H9 (cell line): ENCODE data around the gene NFATC4. TPM values are rescaled to one million over a fixed set of nuclear protein-coding genes. Genes with fewer than 3 reads are reported as not detected.

ENCODE experiments used
- DNase-seq: peaks from one replicate; pipeline ENCODE4 v3.0.0-alpha.2; 2017
- H2AFZ ChIP-seq: one replicate; pipeline ENCODE4 v1.6.1; 2013; ENCODE audit warnings: mild to moderate bottlenecking, low read length, control low read depth, moderate library complexity
- H2AK5ac ChIP-seq: 2 replicates; pipeline ENCODE4 v1.6.1; 2013; ENCODE audit warnings: low read length, control low read depth, mixed read lengths; ENCODE audit not compliant: insufficient read length
- H2BK120ac ChIP-seq: one replicate; pipeline ENCODE4 v1.6.1; 2013; ENCODE audit warnings: low read depth, mild to moderate bottlenecking, low read length, control low read depth, inconsistent platforms; ENCODE audit not compliant: poor library complexity, severe bottlenecking
- H2BK12ac ChIP-seq: 2 replicates; pipeline ENCODE4 v1.6.1; 2013; ENCODE audit warnings: low read length, control low read depth, mixed read lengths, low read depth; ENCODE audit not compliant: insufficient read length
- H2BK15ac ChIP-seq: 2 replicates; pipeline ENCODE4 v1.6.1; 2013; ENCODE audit warnings: low read depth, low read length, control low read depth
- H2BK20ac ChIP-seq: one replicate; pipeline ENCODE4 v1.6.1; 2013; ENCODE audit warnings: low read depth, mild to moderate bottlenecking, low read length, control low read depth, inconsistent platforms; ENCODE audit not compliant: poor library complexity, severe bottlenecking
- H2BK5ac ChIP-seq: 2 replicates; pipeline ENCODE4 v1.6.1; 2013; ENCODE audit warnings: low read length, control low read depth, mixed read lengths; ENCODE audit not compliant: insufficient read length
- H3K14ac ChIP-seq: 2 replicates; pipeline ENCODE4 v1.6.1; 2013; ENCODE audit warnings: low read length, control low read depth; ENCODE audit not compliant: insufficient read depth
- H3K18ac ChIP-seq: 2 replicates; pipeline ENCODE4 v1.6.1; 2013; ENCODE audit warnings: low read depth, mild to moderate bottlenecking, mixed read lengths, low read length, control low read depth; ENCODE audit not compliant: insufficient read length
- H3K23ac ChIP-seq: 2 replicates; pipeline ENCODE4 v1.6.1; 2013; ENCODE audit warnings: low read length, control low read depth, mixed read lengths, low read depth; ENCODE audit not compliant: insufficient read length
- H3K23me2 ChIP-seq: 2 replicates; pipeline ENCODE4 v1.6.1; 2013; ENCODE audit warnings: low read depth, mild to moderate bottlenecking, mixed read lengths, low read length, control low read depth; ENCODE audit not compliant: insufficient read length, poor library complexity, severe bottlenecking
- H3K27ac ChIP-seq: 2 replicates; pipeline ENCODE4 v1.5.1; 2013; ENCODE audit warnings: low read length, control low read depth, mixed read lengths, low read depth; ENCODE audit not compliant: insufficient read length
- H3K27me3 ChIP-seq: 2 replicates; pipeline ENCODE4 v1.6.1; 2013; ENCODE audit warnings: low read length, control low read depth, inconsistent platforms; ENCODE audit not compliant: insufficient read depth
- H3K4ac ChIP-seq: 2 replicates; pipeline ENCODE4 v1.6.1; 2013; ENCODE audit warnings: low read depth, mild to moderate bottlenecking, control low read depth, inconsistent platforms, low read length, moderate library complexity
- H3K4me1 ChIP-seq: 2 replicates; pipeline ENCODE4 v1.6.1; 2013; ENCODE audit warnings: low read length, control low read depth, inconsistent platforms; ENCODE audit not compliant: insufficient read depth
- H3K4me2 ChIP-seq: 2 replicates; pipeline ENCODE4 v1.6.1; 2013; ENCODE audit warnings: low read length, control low read depth, mixed read lengths; ENCODE audit not compliant: insufficient read length, insufficient read depth
- H3K56ac ChIP-seq: 2 replicates; pipeline ENCODE4 v1.6.1; 2013; ENCODE audit warnings: low read depth, mild to moderate bottlenecking, mixed read lengths, low read length, control low read depth; ENCODE audit not compliant: insufficient read length
- H3K79me1 ChIP-seq: 2 replicates; pipeline ENCODE4 v1.6.1; 2013; ENCODE audit warnings: low read depth, mild to moderate bottlenecking, moderate library complexity, low read length, control low read depth, inconsistent platforms; ENCODE audit not compliant: insufficient read depth, poor library complexity, severe bottlenecking
- H3K79me2 ChIP-seq: 2 replicates; pipeline ENCODE4 v1.6.1; 2013; ENCODE audit warnings: low read length, control low read depth, inconsistent platforms; ENCODE audit not compliant: insufficient read depth
- H3K9ac ChIP-seq: 2 replicates; pipeline ENCODE4 v1.6.1; 2013; ENCODE audit warnings: low read length, control low read depth, mixed read lengths; ENCODE audit not compliant: insufficient read length; ENCODE audit errors: extremely low read depth
- H3K9me3 ChIP-seq: one replicate; pipeline ENCODE4 v1.6.1; 2013; ENCODE audit warnings: low read depth, low read length, inconsistent platforms; ENCODE audit not compliant: control insufficient read depth
- H3T11ph ChIP-seq: one replicate; pipeline ENCODE4 v1.6.1; 2013; ENCODE audit warnings: mild to moderate bottlenecking, low read length, control low read depth, inconsistent platforms
- H4K20me1 ChIP-seq: one replicate; pipeline ENCODE4 v1.6.1; 2013; ENCODE audit not compliant: control insufficient read depth, insufficient read length, insufficient read depth
- H4K5ac ChIP-seq: 2 replicates; pipeline ENCODE4 v1.6.1; 2013; ENCODE audit warnings: low read depth, mild to moderate bottlenecking, mixed read lengths, low read length, control low read depth; ENCODE audit not compliant: insufficient read length
- H4K8ac ChIP-seq: replicated peaks from 2 replicates; pipeline ENCODE4 v1.6.1; 2013; ENCODE audit warnings: low read length, control low read depth, mixed read lengths, low read depth; ENCODE audit not compliant: insufficient read length
- H4K91ac ChIP-seq: 2 replicates; pipeline ENCODE4 v1.6.1; 2013; ENCODE audit warnings: low read depth, mild to moderate bottlenecking, moderate library complexity, mixed read lengths, low read length, control low read depth; ENCODE audit not compliant: insufficient read length
- H3K27ac Mint-ChIP-seq, 3 experiments: 2 replicates in 2 of 3; 3 replicates in 1 of 3; pipeline ENCODE4 v1.8.0; 2020 to 2021; ENCODE audit warnings: mixed read lengths in 3 of 3, mild to moderate bottlenecking in 1 of 3, moderate library complexity in 1 of 3
- H3K27me3 Mint-ChIP-seq: 2 replicates; pipeline ENCODE4 v1.8.0; 2021; ENCODE audit warnings: low read depth, mild to moderate bottlenecking, moderate library complexity, mixed read lengths
- H3K36me3 Mint-ChIP-seq, 3 experiments: 2 replicates in 2 of 3; 3 replicates in 1 of 3; pipeline ENCODE4 v1.8.0; 2020 to 2021; ENCODE audit warnings: low read depth in 3 of 3, mixed read lengths in 3 of 3; ENCODE audit not compliant: insufficient read depth in 1 of 3
- H3K4me1 Mint-ChIP-seq, 2 experiments: 2 replicates each; pipeline ENCODE4 v1.8.0; 2020; ENCODE audit warnings: mixed read lengths in 2 of 2
- H3K4me3 Mint-ChIP-seq, 2 experiments: 2 replicates in 1 of 2; 3 replicates in 1 of 2; pipeline ENCODE4 v1.8.0; 2020 to 2021; ENCODE audit warnings: mild to moderate bottlenecking in 2 of 2, mixed read lengths in 2 of 2, moderate library complexity in 1 of 2
- H3K9me3 Mint-ChIP-seq, 2 experiments: 2 replicates in 1 of 2; 3 replicates in 1 of 2; pipeline ENCODE4 v1.8.0; 2020; ENCODE audit warnings: mild to moderate bottlenecking in 2 of 2, mixed read lengths in 2 of 2, moderate library complexity in 1 of 2
- WGBS: extraction: QIAGEN DNeasy Blood & Tissue Kit; methylation state at CpG from one replicate; pipeline ENCODE4 v1.1.7; 2013; ENCODE audit warnings: missing lambda C conversion rate, low lambda C conversion rate, mixed read lengths; ENCODE audit not compliant: insufficient read length; ENCODE audit errors: extremely low coverage; 5-methylcytosine and 5-hydroxymethylcytosine counted together
- total RNA-seq: library from RNA; stranded (reverse); gene quantifications from 2 replicates; pipeline ENCODE4 v1.2.1, GENCODE V29; 2021
- TF ChIP-seq, protein P1 (sequence below): fragments of 200-600 bp; sonication (generic); conservative IDR thresholded peaks from 3 replicates; pipeline ENCODE4 v1.8.0; 2021; ENCODE audit warnings: antibody characterized with exemption, mild to moderate bottlenecking

The NFATC4 gene
- total RNA-seq, 1 experiment from 2014 or later: 46.4 TPM

DNA sequence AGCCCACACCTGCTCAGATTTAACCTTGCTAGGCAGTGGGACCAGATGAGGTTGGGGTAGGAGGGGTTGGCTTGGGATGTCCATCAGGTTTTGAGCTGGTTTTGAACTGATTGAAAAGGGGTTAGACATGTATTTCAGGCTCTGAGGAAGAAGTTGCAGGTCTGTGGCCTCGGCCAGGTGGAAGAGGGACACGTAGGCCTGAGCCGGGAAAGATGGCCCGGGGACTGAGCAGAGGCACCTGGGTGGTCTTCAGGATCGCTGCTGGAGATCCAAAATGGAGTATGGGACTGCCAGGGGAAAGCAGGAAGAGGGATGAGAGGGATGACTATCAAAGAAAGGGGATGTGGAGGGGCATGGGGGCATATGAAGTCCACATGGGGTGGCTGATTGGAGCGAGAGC lies 38.4 kb downstream of the NFATC4 start:
- Mint-ChIP-seq H3K4me3 (no peak overlapping the region), H3K36me3 (peaks cover 0 to 12% (median 4%) of the 10 kb centered on the region in 3 experiments; a peak in 3 of 7 replicates), H3K27ac (peak overlapping the region in 1 of 3 experiments; percentile 61; a peak in 1 of 7 replicates), H3K27me3 (no peaks in the 10 kb centered on the region), H3K9me3 (no peaks in the 10 kb centered on the region), H3K4me1 (peaks cover 27 to 33% of the 10 kb centered on the region in 2 experiments)
- Histone ChIP-seq H4K20me1 (no peaks in the 10 kb centered on the region), H2AK5ac (no peak overlapping the region), H2BK20ac (no peak overlapping the region), H3K14ac (no peak overlapping the region), H3K4ac (no peak overlapping the region), H4K8ac (no peak overlapping the region), H3K56ac (no peak overlapping the region), H3K79me1 (no peaks in the 10 kb centered on the region), H3K18ac (no peak overlapping the region), H3K27ac (no peak overlapping the region), H2BK12ac (no peak overlapping the region), H4K5ac (no peak overlapping the region), H2BK120ac (no peak overlapping the region), H3K9me3 (no peaks in the 10 kb centered on the region), H2BK5ac (no peak overlapping the region), H3K4me1 (no peaks in the 10 kb centered on the region), H3T11ph (no peak overlapping the region), H4K91ac (no peak overlapping the region), H2BK15ac (no peak overlapping the region), H3K79me2 (no peaks in the 10 kb centered on the region), H3K23me2 (no peaks in the 10 kb centered on the region), H3K27me3 (no peaks in the 10 kb centered on the region), H2AFZ (no peak overlapping the region), H3K23ac (no peak overlapping the region), H3K4me2 (no peak overlapping the region), H3K9ac (no peak overlapping the region)
- TF ChIP-seq, protein P1, sequence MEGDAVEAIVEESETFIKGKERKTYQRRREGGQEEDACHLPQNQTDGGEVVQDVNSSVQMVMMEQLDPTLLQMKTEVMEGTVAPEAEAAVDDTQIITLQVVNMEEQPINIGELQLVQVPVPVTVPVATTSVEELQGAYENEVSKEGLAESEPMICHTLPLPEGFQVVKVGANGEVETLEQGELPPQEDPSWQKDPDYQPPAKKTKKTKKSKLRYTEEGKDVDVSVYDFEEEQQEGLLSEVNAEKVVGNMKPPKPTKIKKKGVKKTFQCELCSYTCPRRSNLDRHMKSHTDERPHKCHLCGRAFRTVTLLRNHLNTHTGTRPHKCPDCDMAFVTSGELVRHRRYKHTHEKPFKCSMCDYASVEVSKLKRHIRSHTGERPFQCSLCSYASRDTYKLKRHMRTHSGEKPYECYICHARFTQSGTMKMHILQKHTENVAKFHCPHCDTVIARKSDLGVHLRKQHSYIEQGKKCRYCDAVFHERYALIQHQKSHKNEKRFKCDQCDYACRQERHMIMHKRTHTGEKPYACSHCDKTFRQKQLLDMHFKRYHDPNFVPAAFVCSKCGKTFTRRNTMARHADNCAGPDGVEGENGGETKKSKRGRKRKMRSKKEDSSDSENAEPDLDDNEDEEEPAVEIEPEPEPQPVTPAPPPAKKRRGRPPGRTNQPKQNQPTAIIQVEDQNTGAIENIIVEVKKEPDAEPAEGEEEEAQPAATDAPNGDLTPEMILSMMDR: no peak
- no CpG with 5 or more reads among the region's 6 CpGs for WGBS
- DNase-seq: peak; percentile 8
